ENCODE results near the gene ZNF423. TPM values are rescaled to one million over a fixed set of nuclear protein-coding genes. Genes with fewer than 3 reads are reported as not detected.

ZNF423 gene
- total RNA-seq, 1 experiment from 2014 or later: not detected

DNA sequence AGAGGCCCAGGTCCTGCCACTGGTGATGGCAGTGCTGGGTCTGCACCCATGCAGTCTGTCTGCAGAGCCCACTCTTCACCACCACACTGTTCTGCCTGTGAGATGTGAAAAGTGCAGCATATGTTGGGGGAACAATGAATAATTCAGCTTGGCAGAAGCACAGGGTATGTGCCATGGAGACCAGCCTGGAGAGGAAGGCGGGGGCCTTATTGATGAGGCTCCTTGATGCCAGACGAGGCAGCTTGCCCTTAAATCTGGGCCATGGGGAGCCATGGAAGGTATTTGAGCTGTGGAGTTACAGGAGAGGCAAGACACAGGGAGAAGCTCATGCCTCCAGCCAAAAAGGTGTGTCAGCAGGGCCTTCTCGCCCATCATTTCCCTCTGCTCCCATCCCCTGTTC lies 357.6 kb downstream of the ZNF423 start:
- CTCF ChIA-PET: no interaction called here
- H3K4me1 Mint-ChIP-seq (ENCODE audit: low read depth, unreplicated experiment): no peaks in the 10 kb centered on the region
- BruUV-seq (replicated peaks): no TSS peak
- H3K27me3 Mint-ChIP-seq (ENCODE audit: unreplicated experiment): peaks cover 69% of the 10 kb centered on the region
- no peak overlapping the region for H3K27ac Mint-ChIP-seq (ENCODE audit: unreplicated experiment)
- no peaks in the 10 kb centered on the region for H3K36me3 Mint-ChIP-seq (ENCODE audit: insufficient read depth, unreplicated experiment)
- H3K9me3 Mint-ChIP-seq (ENCODE audit: low read depth, unreplicated experiment): no peaks in the 10 kb centered on the region
- intact Hi-C loops (cut with micrococcal nuclease; ENCODE audit: unreplicated experiment): no loop called here
- DNase-seq: no peak
- TF ChIP-seq, protein P1, sequence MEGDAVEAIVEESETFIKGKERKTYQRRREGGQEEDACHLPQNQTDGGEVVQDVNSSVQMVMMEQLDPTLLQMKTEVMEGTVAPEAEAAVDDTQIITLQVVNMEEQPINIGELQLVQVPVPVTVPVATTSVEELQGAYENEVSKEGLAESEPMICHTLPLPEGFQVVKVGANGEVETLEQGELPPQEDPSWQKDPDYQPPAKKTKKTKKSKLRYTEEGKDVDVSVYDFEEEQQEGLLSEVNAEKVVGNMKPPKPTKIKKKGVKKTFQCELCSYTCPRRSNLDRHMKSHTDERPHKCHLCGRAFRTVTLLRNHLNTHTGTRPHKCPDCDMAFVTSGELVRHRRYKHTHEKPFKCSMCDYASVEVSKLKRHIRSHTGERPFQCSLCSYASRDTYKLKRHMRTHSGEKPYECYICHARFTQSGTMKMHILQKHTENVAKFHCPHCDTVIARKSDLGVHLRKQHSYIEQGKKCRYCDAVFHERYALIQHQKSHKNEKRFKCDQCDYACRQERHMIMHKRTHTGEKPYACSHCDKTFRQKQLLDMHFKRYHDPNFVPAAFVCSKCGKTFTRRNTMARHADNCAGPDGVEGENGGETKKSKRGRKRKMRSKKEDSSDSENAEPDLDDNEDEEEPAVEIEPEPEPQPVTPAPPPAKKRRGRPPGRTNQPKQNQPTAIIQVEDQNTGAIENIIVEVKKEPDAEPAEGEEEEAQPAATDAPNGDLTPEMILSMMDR (IDR thresholded peaks at IDR 0.05; ENCODE audit: unreplicated experiment): no peak
- no peak overlapping the region for H3K4me3 Mint-ChIP-seq (ENCODE audit: low read depth, unreplicated experiment)

- BruUV-seq (replicated peaks): no TSS peak
Measured at GRCh38 chr16:49497466-49497865, 358.4 kb downstream of the ZNF423 start.

DNA sequence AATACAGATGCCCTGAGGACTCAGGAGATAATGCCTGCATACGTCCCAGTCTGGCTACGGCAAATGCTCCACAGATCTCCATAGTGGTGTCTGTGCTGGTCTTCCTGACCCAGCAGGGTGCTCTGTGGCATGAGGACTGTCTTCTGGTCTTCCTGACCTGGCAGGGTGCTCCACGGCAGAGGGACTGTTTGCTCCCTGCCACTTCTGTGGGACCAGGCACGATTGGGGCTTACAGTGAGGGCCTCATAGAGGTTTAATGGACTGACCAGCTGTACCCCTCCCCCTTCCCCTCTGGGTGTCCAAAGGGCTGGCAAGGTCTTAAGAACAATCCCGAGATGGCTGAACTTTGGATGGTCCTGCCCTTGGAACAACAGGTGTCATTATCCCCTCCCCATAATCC lies 359.3 kb downstream of the ZNF423 start:
- DNase-seq: no peak
- CTCF ChIA-PET: no interaction called here
- Mint-ChIP-seq H3K27ac (ENCODE audit: unreplicated experiment) (no peak overlapping the region), H3K4me3 (ENCODE audit: low read depth, unreplicated experiment) (no peak overlapping the region), H3K9me3 (ENCODE audit: low read depth, unreplicated experiment) (no peaks in the 10 kb centered on the region), H3K36me3 (ENCODE audit: insufficient read depth, unreplicated experiment) (peaks cover 5% of the 10 kb centered on the region), H3K4me1 (ENCODE audit: low read depth, unreplicated experiment) (no peaks in the 10 kb centered on the region), H3K27me3 (ENCODE audit: unreplicated experiment) (peaks cover 74% of the 10 kb centered on the region)
- TF ChIP-seq, protein P1 (IDR thresholded peaks at IDR 0.05; ENCODE audit: unreplicated experiment): no peak
- BruUV-seq (replicated peaks): no TSS peak
- intact Hi-C loops (cut with micrococcal nuclease; ENCODE audit: unreplicated experiment): no loop called here

More at GRCh38 chr16:49497466-49497865, 358.4 kb downstream of the ZNF423 start:
- intact Hi-C loops (cut with micrococcal nuclease; ENCODE audit: unreplicated experiment): no loop called here
- TF ChIP-seq, protein P1 (IDR thresholded peaks at IDR 0.05; ENCODE audit: unreplicated experiment): no peak
- Mint-ChIP-seq H3K27ac (ENCODE audit: unreplicated experiment) (no peak overlapping the region), H3K36me3 (ENCODE audit: insufficient read depth, unreplicated experiment) (no peaks in the 10 kb centered on the region), H3K4me1 (ENCODE audit: low read depth, unreplicated experiment) (no peaks in the 10 kb centered on the region), H3K4me3 (ENCODE audit: low read depth, unreplicated experiment) (no peak overlapping the region), H3K27me3 (ENCODE audit: unreplicated experiment) (peaks cover 73% of the 10 kb centered on the region), H3K9me3 (ENCODE audit: low read depth, unreplicated experiment) (no peaks in the 10 kb centered on the region)
- CTCF ChIA-PET: no interaction called here
- no peak for DNase-seq

GRCh38 chr16:49495596-49496355 lies 360.1 kb downstream of the ZNF423 start:
- Mint-ChIP-seq H3K27me3 (ENCODE audit: unreplicated experiment) (peaks cover 83% of the 10 kb centered on the region), H3K9me3 (ENCODE audit: low read depth, unreplicated experiment) (no peaks in the 10 kb centered on the region), H3K4me1 (ENCODE audit: low read depth, unreplicated experiment) (no peaks in the 10 kb centered on the region), H3K27ac (ENCODE audit: unreplicated experiment) (no peak overlapping the region), H3K36me3 (ENCODE audit: insufficient read depth, unreplicated experiment) (peaks cover 5% of the 10 kb centered on the region), H3K4me3 (ENCODE audit: low read depth, unreplicated experiment) (no peak overlapping the region)
- no TSS peak for BruUV-seq (replicated peaks)
- CTCF ChIA-PET: no interaction called here
- no peak for DNase-seq
- TF ChIP-seq, protein P1 (IDR thresholded peaks at IDR 0.05; ENCODE audit: unreplicated experiment): no peak
- intact Hi-C loops (cut with micrococcal nuclease; ENCODE audit: unreplicated experiment): no loop called here

Data from Calu3 (cell line).